ENCODE results near the gene TPSB2.
"Not testable (repeated sequence)": the region's sequence is repeated elsewhere in the genome, so short reads cannot be mapped to it uniquely, and the experiment has no call there.

Gene TPSB2

GRCh38 chr16:1230084-1230470 is at the start of gene TPSB2:
Gene TPSB2, minus strand, starts transcription at chr16:1230184. Its CDS starts 233 bp downstream, at chr16:1229951.
- not testable (repeated sequence) for DNase-seq (ENCODE audit: low spot score)

- DNase-seq (ENCODE audit: low spot score): no peak
Measured at GRCh38 chr16:1279081-1279944, 49.3 kb upstream of the TPSB2 start.

- no peak for DNase-seq (ENCODE audit: low spot score)
Measured at GRCh38 chr16:1278477-1278876, 48.5 kb upstream of the TPSB2 start.

- DNase-seq (ENCODE audit: low spot score): no peak
Measured at GRCh38 chr16:1277617-1278282, 47.8 kb upstream of the TPSB2 start.

- DNase-seq (ENCODE audit: low spot score): no peak
Measured at GRCh38 chr16:1277151-1277598, 47.2 kb upstream of the TPSB2 start.

- DNase-seq (ENCODE audit: low spot score): no peak
Measured at GRCh38 chr16:1276580-1276878, 46.5 kb upstream of the TPSB2 start.

GRCh38 chr16:1275791-1276579 is 46.0 kb upstream of the TPSB2 start:
- DNase-seq (ENCODE audit: low spot score): no peak

GRCh38 chr16:1274767-1275166 is 44.8 kb upstream of the TPSB2 start:
- DNase-seq (ENCODE audit: low spot score): no peak

GRCh38 chr16:1273816-1274215 is 43.8 kb upstream of the TPSB2 start:
- DNase-seq (ENCODE audit: low spot score): no peak

GRCh38 chr16:1272453-1273198 is 42.6 kb upstream of the TPSB2 start:
- DNase-seq (ENCODE audit: low spot score): no peak

GRCh38 chr16:1271724-1272413 is 41.9 kb upstream of the TPSB2 start:
- DNase-seq (ENCODE audit: low spot score): not testable (repeated sequence)

- no peak for DNase-seq (ENCODE audit: low spot score)
Measured at GRCh38 chr16:1271380-1271723, 41.4 kb upstream of the TPSB2 start.

GRCh38 chr16:1269418-1269817 is 39.4 kb upstream of the TPSB2 start:
- not testable (repeated sequence) for DNase-seq (ENCODE audit: low spot score)

GRCh38 chr16:1265826-1266225 is 35.8 kb upstream of the TPSB2 start:
- no peak for DNase-seq (ENCODE audit: low spot score)

GRCh38 chr16:1265090-1265630 is 35.2 kb upstream of the TPSB2 start:
- no peak for DNase-seq (ENCODE audit: low spot score)

GRCh38 chr16:1264345-1265089 is 34.5 kb upstream of the TPSB2 start:
- no peak for DNase-seq (ENCODE audit: low spot score)

GRCh38 chr16:1263591-1264344 is 33.8 kb upstream of the TPSB2 start:
- no peak for DNase-seq (ENCODE audit: low spot score)

GRCh38 chr16:1262846-1263221 is 32.9 kb upstream of the TPSB2 start:
- DNase-seq (ENCODE audit: low spot score): no peak

- no peak for DNase-seq (ENCODE audit: low spot score)
Measured at GRCh38 chr16:1262210-1262845, 32.3 kb upstream of the TPSB2 start.
